Kidney (tissue), 14 donors: ENCODE results near the gene UCHL3. TPM values are rescaled to one million over a fixed set of nuclear protein-coding genes. Genes with fewer than 3 reads are reported as not detected.

Experiments used
- DNase-seq, 5 donors: peaks; one replicate each; pipeline ENCODE4 v3.0.0-alpha.2; 2013 to 2020
- FAIRE-seq: peaks from 2 replicates; lab custom pipeline; 2012; peaks lifted over from hg19 to GRCh38; lab: Jason Lieb, UNC
- H3K27ac ChIP-seq, 2 donors: one replicate each; pipeline ENCODE4 v1.7.0; 2013; ENCODE audit warnings: low read depth in 2 of 2, low read length in 2 of 2, inconsistent platforms in 1 of 2
- H3K27me3 ChIP-seq: one replicate; pipeline ENCODE4 v1.7.1; 2013; ENCODE audit warnings: low read length, inconsistent platforms; ENCODE audit not compliant: control insufficient read depth, insufficient read depth
- H3K36me3 ChIP-seq, 3 donors: one replicate each; pipeline versions ENCODE4 v1.7.0 to v1.7.1; 2013; ENCODE audit warnings: low read length in 3 of 3, control low read depth in 1 of 3, inconsistent platforms in 1 of 3; ENCODE audit not compliant: insufficient read depth in 3 of 3, control insufficient read depth in 2 of 3
- H3K4me1 ChIP-seq, 3 donors: one replicate each; pipeline versions ENCODE4 v1.7.0 to v1.7.1; 2013; ENCODE audit warnings: low read length in 3 of 3, inconsistent platforms in 1 of 3, low read depth in 1 of 3; ENCODE audit not compliant: control insufficient read depth in 2 of 3, insufficient read depth in 2 of 3
- H3K4me3 ChIP-seq, 3 donors: one replicate each; pipeline versions ENCODE4 v1.7.0 to v1.8.1; 2013; ENCODE audit warnings: low read length in 3 of 3, control low read depth in 1 of 3, inconsistent platforms in 1 of 3
- H3K9ac ChIP-seq, 3 donors: one replicate each; pipeline versions ENCODE4 v1.7.0 to v1.7.1; 2013; ENCODE audit warnings: low read length in 3 of 3, control low read depth in 1 of 3, inconsistent platforms in 1 of 3
- H3K9me3 ChIP-seq, 3 donors: one replicate each; pipeline versions ENCODE4 v1.7.0 to v1.7.1; 2013; ENCODE audit warnings: low read length in 3 of 3, control low read depth in 1 of 3, inconsistent platforms in 1 of 3; ENCODE audit not compliant: control insufficient read depth in 2 of 3, insufficient read depth in 1 of 3
- intact Hi-C: fragments of 100-400 bp; cut with DNase I; formaldehyde crosslinking; loops from one replicate; pipeline ENCODE4 v1.11.1; 2022
- polyA plus RNA-seq: library from polyadenylated mRNA; stranded (reverse); fragments of 350-450 nt; fragmentation: Illumina TruSeq; extraction: RNeasy Lipid Tissue Mini Kit (QIAGEN cat#74804); gene quantifications from one replicate; pipeline ENCODE4 v1.2.3, GENCODE V29; 2014; ENCODE audit warnings: low read depth, low replicate concordance; ENCODE audit not compliant: insufficient read depth
- total RNA-seq: library from RNA; stranded (reverse); fragmentation: NEBNext Ultra II Directional; extraction: Animal tissue kit (Norgen Biotek cat#: 25700); gene quantifications from one replicate; pipeline ENCODE4 v1.2.1, GENCODE V29; 2021
- TF ChIP-seq, protein P1 (sequence below): IDR thresholded peaks from 3 replicates; pipeline ENCODE4 v1.5.1; 2012; ENCODE audit warnings: mild to moderate bottlenecking, moderate library complexity, borderline replicate concordance; ENCODE audit not compliant: insufficient read depth; ENCODE audit errors: extremely low read depth
- donor health status: control.
- donor health status: control.
- donor health status: control.
- donor health status: control.
- donor health status: control.
- donor health status: DM: yes; HTN: yes; CAD: no.
- donor health status: Normal renal cell carcinoma (clear cell type).

The UCHL3 gene
- total and polyA plus RNA-seq, 2 donors from 2014 or later = 26.0 to 65.0 TPM

GRCh38 chr13:75639454-75639853 lies 89.9 kb downstream of the UCHL3 start:
- no peaks in the 10 kb centered on the region for H3K36me3 ChIP-seq
- intact Hi-C loops = no loop called here
- H3K27ac ChIP-seq = peak overlapping the region; percentile 2 to 11
- DNase-seq (no peak), FAIRE-seq (no peak)
- TF ChIP-seq, protein P1, sequence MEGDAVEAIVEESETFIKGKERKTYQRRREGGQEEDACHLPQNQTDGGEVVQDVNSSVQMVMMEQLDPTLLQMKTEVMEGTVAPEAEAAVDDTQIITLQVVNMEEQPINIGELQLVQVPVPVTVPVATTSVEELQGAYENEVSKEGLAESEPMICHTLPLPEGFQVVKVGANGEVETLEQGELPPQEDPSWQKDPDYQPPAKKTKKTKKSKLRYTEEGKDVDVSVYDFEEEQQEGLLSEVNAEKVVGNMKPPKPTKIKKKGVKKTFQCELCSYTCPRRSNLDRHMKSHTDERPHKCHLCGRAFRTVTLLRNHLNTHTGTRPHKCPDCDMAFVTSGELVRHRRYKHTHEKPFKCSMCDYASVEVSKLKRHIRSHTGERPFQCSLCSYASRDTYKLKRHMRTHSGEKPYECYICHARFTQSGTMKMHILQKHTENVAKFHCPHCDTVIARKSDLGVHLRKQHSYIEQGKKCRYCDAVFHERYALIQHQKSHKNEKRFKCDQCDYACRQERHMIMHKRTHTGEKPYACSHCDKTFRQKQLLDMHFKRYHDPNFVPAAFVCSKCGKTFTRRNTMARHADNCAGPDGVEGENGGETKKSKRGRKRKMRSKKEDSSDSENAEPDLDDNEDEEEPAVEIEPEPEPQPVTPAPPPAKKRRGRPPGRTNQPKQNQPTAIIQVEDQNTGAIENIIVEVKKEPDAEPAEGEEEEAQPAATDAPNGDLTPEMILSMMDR = no peak
- no peak overlapping the region for H3K9ac ChIP-seq
- no peaks in the 10 kb centered on the region for H3K27me3 ChIP-seq
- peak overlapping the region in 2 of 3 donors; percentile 11 to 27 for H3K4me3 ChIP-seq
- no peaks in the 10 kb centered on the region for H3K9me3 ChIP-seq
- peaks cover 0 to 14% (median 12%) of the 10 kb centered on the region in 3 donors for H3K4me1 ChIP-seq

GRCh38 chr13:75641026-75641425 lies 91.4 kb downstream of the UCHL3 start:
- H3K4me1 ChIP-seq = peaks cover 0 to 14% (median 12%) of the 10 kb centered on the region in 3 donors
- TF ChIP-seq, protein P1 = no peak
- no peak overlapping the region for H3K27ac ChIP-seq
- no peaks in the 10 kb centered on the region for H3K27me3 ChIP-seq
- no peak overlapping the region for H3K4me3 ChIP-seq
- intact Hi-C loops = no loop called here
- DNase-seq = no peak
- H3K36me3 ChIP-seq = no peaks in the 10 kb centered on the region
- H3K9ac ChIP-seq = no peak overlapping the region
- FAIRE-seq = no peak
- H3K9me3 ChIP-seq = no peaks in the 10 kb centered on the region

DNA sequence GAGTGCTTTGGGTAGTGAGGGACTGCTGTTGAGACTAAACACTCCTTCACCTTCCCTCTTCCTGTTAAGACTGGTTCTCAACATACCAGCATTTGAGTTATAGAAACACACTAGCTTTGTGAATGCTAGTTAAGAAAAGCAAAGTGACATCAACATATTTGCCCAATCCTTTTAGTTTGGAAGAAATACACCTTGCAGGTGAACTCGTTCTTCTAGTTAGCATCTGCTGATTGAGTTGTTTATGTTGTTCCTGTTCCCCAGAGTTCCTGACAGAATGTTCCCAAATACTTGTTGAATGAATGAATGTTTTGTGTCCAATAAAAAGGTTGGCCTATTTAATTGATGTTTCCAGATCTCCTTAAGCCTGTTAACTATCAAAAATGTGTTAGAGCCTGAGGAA lies 93.6 kb downstream of the UCHL3 start:
- Histone ChIP-seq H3K9me3 (no peaks in the 10 kb centered on the region), H3K36me3 (no peaks in the 10 kb centered on the region), H3K9ac (no peak overlapping the region), H3K27ac (peak overlapping the region; percentile 60 to 75), H3K4me1 (peaks cover 0 to 12% (median 10%) of the 10 kb centered on the region in 3 donors), H3K27me3 (no peaks in the 10 kb centered on the region), H3K4me3 (no peak overlapping the region)
- no peak for FAIRE-seq
- intact Hi-C loops = no loop called here
- TF ChIP-seq, protein P1 = no peak
- DNase-seq = no peak

DNA sequence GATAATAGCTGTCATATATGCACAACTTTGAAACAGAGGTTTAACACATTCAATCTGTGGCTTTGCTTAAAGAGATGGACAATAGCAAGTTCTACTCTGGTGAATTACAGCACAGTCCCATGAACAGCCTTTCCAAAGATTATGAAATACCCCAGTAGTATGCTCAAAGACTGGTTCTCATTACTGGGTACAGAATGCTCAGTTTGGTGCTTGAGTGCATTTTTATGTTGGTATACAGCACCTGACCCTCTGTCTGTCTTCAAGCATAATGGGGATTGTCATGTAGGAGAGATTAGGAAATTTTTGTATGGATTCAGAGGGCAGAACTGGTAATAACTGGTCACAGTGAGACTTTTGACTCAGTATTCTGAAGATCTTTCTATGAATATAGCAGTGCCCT lies 94.1 kb downstream of the UCHL3 start:
- Histone ChIP-seq H3K27ac (peak overlapping the region; percentile 13 to 32), H3K4me1 (peaks cover 0 to 12% (median 10%) of the 10 kb centered on the region in 3 donors), H3K27me3 (no peaks in the 10 kb centered on the region), H3K9me3 (no peaks in the 10 kb centered on the region), H3K36me3 (peaks cover 0 to 2% (median 0%) of the 10 kb centered on the region in 3 donors), H3K9ac (no peak overlapping the region), H3K4me3 (no peak overlapping the region)
- DNase-seq = no peak
- intact Hi-C loops = no loop called here
- FAIRE-seq = no peak
- TF ChIP-seq, protein P1 = no peak
